B cell (primary cell): Measurements from ENCODE around the gene ZFAND4.
"Not testable (repeated sequence)": the region's sequence is repeated elsewhere in the genome, so short reads cannot be mapped to it uniquely, and the experiment has no call there.

Source experiments
- CTCF ChIP-seq: fragments of 200-600 bp; IDR thresholded peaks from one replicate; pipeline ENCODE4 v1.8.0; 2022; ENCODE audit warnings: antibody characterized with exemption, mild to moderate bottlenecking
- EZH2 ChIP-seq: IDR thresholded peaks from 2 replicates; pipeline ENCODE4 v1.6.1; 2012; ENCODE audit warnings: borderline replicate concordance, low read depth, mild to moderate bottlenecking, moderate library complexity, low read length; ENCODE audit not compliant: insufficient read depth, poor library complexity, severe bottlenecking

GRCh38 chr10:45717642-45718041 is 45.1 kb upstream of the ZFAND4 start:
- not testable (repeated sequence) for TF ChIP-seq CTCF, EZH2
